Mesodermal cell (in vitro differentiated cells): ENCODE results near the gene CA10.

Experiments used
- H3K27ac ChIP-seq: 2 replicates; pipeline ENCODE4 v1.7.0; 2013; ENCODE audit warnings: mild to moderate bottlenecking, low read depth, low read length, moderate library complexity; ENCODE audit not compliant: severe bottlenecking
- H3K36me3 ChIP-seq: 2 replicates; pipeline ENCODE4 v1.7.1; 2013; ENCODE audit warnings: mild to moderate bottlenecking, low read length, moderate library complexity; ENCODE audit not compliant: control insufficient read depth, insufficient read depth
- H3K4me1 ChIP-seq: one replicate; pipeline ENCODE4 v1.7.1; 2013; ENCODE audit warnings: mild to moderate bottlenecking, low read length; ENCODE audit not compliant: insufficient read depth, control insufficient read depth, poor library complexity, severe bottlenecking
- H3K4me3 ChIP-seq: 2 replicates; pipeline ENCODE4 v1.7.0; 2013; ENCODE audit warnings: low read length, control low read depth, mild to moderate bottlenecking; ENCODE audit not compliant: insufficient read depth, poor library complexity, severe bottlenecking; ENCODE audit errors: extremely low read depth
- H3K9me3 ChIP-seq: 2 replicates; pipeline ENCODE4 v1.7.1; 2013; ENCODE audit warnings: mild to moderate bottlenecking, low read length, moderate library complexity; ENCODE audit not compliant: control insufficient read depth
- WGBS, 2 experiments: methylation state at CpG; one replicate each; pipeline ENCODE4 v1.1.5; 2013; ENCODE audit warnings: missing lambda C conversion rate in 2 of 2; ENCODE audit not compliant: insufficient coverage in 2 of 2; 5-methylcytosine and 5-hydroxymethylcytosine counted together

Gene CA10

DNA sequence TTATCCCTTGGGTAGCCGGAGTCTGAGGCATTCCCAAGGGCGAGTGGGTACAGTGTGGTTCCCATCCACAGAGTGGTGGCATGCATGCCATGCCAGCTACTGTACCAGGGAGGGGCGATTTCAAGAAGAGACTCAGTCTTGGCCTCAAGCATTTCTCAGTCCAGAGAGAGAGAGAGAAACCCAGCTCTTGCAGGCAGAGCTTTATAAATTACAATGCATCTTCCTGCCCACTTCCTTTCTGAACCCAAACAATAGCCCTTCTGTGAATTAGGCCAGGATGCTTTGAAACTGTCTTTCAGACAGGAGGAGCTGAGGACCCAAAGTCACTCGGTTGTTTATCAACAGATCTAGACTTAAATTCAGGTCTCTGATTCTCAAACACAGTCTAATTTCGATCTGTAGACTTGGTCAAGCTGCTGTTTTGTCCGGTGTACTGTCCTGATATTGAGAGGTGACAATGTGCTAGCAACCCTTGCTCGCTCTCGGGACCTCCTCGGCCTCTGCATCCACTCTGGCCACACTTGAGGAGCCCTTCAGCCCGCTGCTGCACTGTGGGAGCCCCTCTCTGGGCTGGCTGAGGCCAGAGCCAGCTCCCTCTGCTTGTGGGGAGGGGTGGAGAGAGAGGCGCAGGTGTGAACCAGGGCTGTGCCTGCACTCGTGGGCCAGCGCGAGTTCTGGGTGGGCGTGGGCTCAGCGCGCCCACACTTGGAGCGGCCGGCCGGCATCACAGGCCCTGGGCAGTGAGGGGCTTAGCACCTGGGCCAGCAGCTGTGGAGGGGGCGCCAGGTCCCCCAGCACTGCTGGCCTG lies 490.2 kb downstream of the CA10 start:
- 82 to 88% methylated on average over 14 to 15 of the region's 21 CpGs for WGBS, 2 experiments
- no peak overlapping the region for H3K27ac ChIP-seq
- H3K36me3 ChIP-seq = no peaks in the 10 kb centered on the region
- no peaks in the 10 kb centered on the region for H3K4me1 ChIP-seq
- peaks cover 8% of the 10 kb centered on the region for H3K9me3 ChIP-seq
- no peak overlapping the region for H3K4me3 ChIP-seq

- Histone ChIP-seq H3K9me3 (peaks cover 8% of the 10 kb centered on the region), H3K4me3 (no peak overlapping the region), H3K4me1 (no peaks in the 10 kb centered on the region), H3K36me3 (no peaks in the 10 kb centered on the region), H3K27ac (no peak overlapping the region)
- WGBS, 2 experiments = no CpG with 5 or more reads among the region's 2 CpGs
Observed at GRCh38 chr17:51667706-51668083, 490.8 kb downstream of the CA10 start.

- H3K9me3 ChIP-seq = peaks cover 8% of the 10 kb centered on the region
- no peaks in the 10 kb centered on the region for H3K4me1 ChIP-seq
- no peak overlapping the region for H3K4me3 ChIP-seq
- H3K36me3 ChIP-seq = no peaks in the 10 kb centered on the region
- no peak overlapping the region for H3K27ac ChIP-seq
- WGBS, 2 experiments = 83 to 100% methylated on average over 1 of the region's 1 CpG
Observed at GRCh38 chr17:51666971-51667705, 491.4 kb downstream of the CA10 start.

GRCh38 chr17:51662204-51663056 lies 496.1 kb downstream of the CA10 start:
- H3K36me3 ChIP-seq = no peaks in the 10 kb centered on the region
- H3K4me3 ChIP-seq = no peak overlapping the region
- no peaks in the 10 kb centered on the region for H3K4me1 ChIP-seq
- no peak overlapping the region for H3K27ac ChIP-seq
- no peaks in the 10 kb centered on the region for H3K9me3 ChIP-seq
- WGBS, 2 experiments = no CpG with 5 or more reads among the region's 2 CpGs

GRCh38 chr17:51661403-51661802 lies 497.1 kb downstream of the CA10 start:
- no peaks in the 10 kb centered on the region for H3K4me1 ChIP-seq
- 85 to 86% methylated on average over 1 of the region's 4 CpGs for WGBS, 2 experiments
- no peak overlapping the region for H3K4me3 ChIP-seq
- H3K9me3 ChIP-seq = no peaks in the 10 kb centered on the region
- H3K27ac ChIP-seq = no peak overlapping the region
- H3K36me3 ChIP-seq = no peaks in the 10 kb centered on the region

DNA sequence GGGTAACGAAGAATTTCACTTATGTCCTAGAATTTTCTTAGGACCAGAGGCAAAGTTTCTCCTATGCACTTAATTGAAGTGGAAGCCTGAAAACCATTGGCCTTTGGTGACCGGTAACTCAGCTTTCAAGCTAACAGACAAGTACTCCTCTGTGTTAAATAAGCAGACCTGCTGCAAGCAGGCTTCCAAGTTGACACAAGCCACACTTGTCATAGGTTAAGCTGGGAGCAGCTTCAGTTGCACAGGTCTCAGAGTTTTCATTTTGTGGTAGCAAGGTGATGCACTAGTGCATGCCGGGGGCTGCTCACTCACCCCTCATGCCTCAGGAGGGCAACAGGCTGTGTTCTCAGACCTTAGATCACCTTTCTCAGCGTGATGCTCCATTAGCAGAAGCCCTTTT lies 498.2 kb downstream of the CA10 start:
- no peaks in the 10 kb centered on the region for H3K9me3 ChIP-seq
- no peaks in the 10 kb centered on the region for H3K4me1 ChIP-seq
- H3K27ac ChIP-seq = no peak overlapping the region
- H3K36me3 ChIP-seq = no peaks in the 10 kb centered on the region
- no peak overlapping the region for H3K4me3 ChIP-seq
- 60 to 61% methylated on average over 4 of the region's 4 CpGs for WGBS, 2 experiments

DNA sequence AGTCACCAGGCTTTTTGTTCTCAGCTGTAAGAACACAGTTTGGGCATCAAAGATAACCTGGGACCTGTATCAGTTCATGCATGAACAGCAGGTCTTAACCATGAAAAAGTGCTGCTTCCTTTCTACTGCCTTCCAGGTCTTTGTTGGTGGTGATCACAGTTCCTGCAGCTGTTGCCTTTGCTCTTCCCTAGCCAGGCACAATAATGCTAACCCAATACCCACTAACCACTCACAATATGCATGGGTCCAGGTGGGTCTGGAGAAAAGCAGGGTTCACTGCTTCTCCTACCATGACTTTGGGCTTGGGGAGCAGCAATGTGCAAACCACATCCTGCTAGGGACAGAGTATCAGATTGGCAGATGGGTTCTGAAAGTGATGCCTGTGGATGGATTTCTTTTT lies 501.3 kb downstream of the CA10 start:
- no peak overlapping the region for H3K4me3 ChIP-seq
- H3K36me3 ChIP-seq = no peaks in the 10 kb centered on the region
- H3K27ac ChIP-seq = no peak overlapping the region
- H3K9me3 ChIP-seq = no peaks in the 10 kb centered on the region
- H3K4me1 ChIP-seq = no peaks in the 10 kb centered on the region

DNA sequence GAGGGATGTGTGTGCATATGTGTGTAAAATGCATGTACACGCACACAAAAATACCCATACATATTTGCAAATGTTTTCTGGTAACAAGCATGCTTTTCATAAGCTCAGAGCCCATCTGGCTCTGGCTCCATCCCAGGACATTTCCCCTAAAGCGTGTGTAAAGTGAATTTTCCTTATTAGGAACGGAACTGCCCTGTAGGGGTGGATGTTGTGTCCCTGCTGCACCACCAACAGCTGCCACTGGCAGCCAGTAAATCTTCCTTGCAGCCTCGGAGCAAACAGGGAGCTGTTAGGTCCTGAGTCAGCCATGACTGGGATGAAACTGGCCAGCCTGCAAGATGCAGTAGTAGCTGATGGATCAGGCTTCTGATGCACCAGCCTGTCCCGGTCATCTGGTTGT lies 504.6 kb downstream of the CA10 start:
- Histone ChIP-seq H3K27ac (no peak overlapping the region), H3K4me1 (no peaks in the 10 kb centered on the region), H3K36me3 (no peaks in the 10 kb centered on the region), H3K4me3 (no peak overlapping the region), H3K9me3 (no peaks in the 10 kb centered on the region)
- WGBS, 2 experiments = 50 to 53% methylated on average over 2 to 4 of the region's 5 CpGs

DNA sequence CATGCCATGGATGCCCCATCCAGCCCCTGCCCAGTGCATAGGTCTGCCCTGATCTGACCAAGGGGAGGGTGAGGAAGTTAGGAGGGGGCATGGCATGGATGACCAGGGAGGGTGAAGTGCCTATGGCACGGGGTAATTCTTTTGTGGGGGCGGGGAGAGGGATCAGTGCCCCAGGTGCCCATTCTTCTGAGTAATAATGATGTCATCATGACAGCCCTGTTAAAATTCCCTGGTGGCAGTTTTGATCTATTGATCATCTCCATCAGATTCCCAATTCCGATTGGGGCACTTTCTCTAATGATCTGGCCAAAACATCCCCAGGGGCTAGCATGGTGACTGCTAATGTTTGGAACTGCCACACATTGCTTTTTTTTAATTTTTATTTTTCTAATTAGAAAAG lies 506.0 kb downstream of the CA10 start:
- no peaks in the 10 kb centered on the region for H3K36me3 ChIP-seq
- WGBS, 2 experiments = 96 to 100% methylated on average over 2 to 3 of the region's 3 CpGs
- no peak overlapping the region for H3K27ac ChIP-seq
- H3K9me3 ChIP-seq = no peaks in the 10 kb centered on the region
- no peak overlapping the region for H3K4me3 ChIP-seq
- peaks cover 5% of the 10 kb centered on the region for H3K4me1 ChIP-seq

- WGBS, 2 experiments = 85 to 93% methylated on average over 4 of the region's 6 CpGs
- no peaks in the 10 kb centered on the region for H3K36me3 ChIP-seq
- peaks cover 5% of the 10 kb centered on the region for H3K4me1 ChIP-seq
- H3K27ac ChIP-seq = no peak overlapping the region
- H3K4me3 ChIP-seq = no peak overlapping the region
- no peaks in the 10 kb centered on the region for H3K9me3 ChIP-seq
Observed at GRCh38 chr17:51651513-51652298, 506.8 kb downstream of the CA10 start.
